ENCODE results near the gene FSTL4. TPM values are rescaled to one million over a fixed set of nuclear protein-coding genes. Genes with fewer than 3 reads are reported as not detected.
"Not testable (repeated sequence)": the region's sequence is repeated elsewhere in the genome, so short reads cannot be mapped to it uniquely, and the experiment has no call there.

FSTL4 gene
- total RNA-seq, 1 donor from 2014 or later = not detected

DNA sequence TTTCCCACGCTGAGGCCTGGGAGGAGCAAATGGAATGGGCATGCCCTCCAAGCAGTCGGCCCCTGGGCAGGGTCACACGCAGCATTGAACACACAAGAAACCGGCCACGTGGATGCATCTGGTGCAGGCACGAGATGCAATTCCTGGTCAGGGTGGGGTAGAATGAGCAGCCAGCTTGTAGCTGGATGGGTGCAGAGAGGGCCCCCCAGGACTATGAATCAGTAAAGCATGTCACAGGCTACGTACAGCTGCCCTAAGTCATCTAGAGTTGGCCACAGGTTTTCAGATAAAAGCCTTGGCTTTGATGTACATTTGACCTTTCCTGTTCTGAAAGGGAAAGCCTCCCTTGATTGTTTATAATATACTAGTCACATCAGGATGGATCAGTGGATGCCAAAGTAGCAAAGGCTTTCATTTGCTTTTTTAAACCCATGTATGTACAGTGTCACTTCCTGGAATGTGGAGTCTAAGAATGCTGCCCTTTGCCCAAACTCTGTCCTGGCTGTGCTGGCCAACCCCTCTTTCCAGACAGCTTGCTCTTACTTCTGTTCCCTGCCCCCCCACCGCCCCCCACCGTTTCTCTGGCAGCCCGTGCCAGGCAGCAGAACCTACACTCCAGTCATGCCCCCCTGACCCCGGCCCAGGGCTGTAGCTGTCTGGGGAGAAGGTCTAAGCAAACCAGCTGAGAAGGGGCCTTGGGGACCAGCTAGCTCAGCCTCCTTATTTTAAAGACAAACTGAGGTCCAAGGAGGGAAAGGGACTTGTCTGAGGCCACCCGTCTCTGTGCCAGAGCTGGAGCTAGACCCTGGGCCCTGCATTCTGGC is 391.3 kb downstream of the FSTL4 start:
- intact Hi-C loops (cut with micrococcal nuclease) = no loop called here
- DNase-seq = no peak
- no peak for ATAC-seq

DNA sequence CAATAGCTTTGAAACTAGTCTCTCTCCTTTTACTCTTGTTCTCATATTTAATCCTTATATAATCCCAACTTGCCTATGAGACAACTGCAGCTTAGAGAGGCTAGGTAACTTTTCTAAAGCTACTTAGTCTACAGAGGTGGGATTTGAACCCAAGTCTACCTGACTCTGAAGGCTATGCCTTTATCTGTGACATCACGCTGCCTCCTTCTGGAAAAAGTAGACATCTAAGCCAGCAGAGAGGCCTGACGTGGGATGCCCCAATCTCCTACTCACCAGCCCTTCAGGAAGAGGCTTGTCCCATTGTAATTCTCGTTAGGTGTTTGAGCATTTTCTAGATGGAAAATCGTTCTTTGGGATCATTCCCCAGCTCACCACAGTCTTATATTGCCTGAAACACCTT is 393.0 kb downstream of the FSTL4 start:
- intact Hi-C loops (cut with micrococcal nuclease) = no loop called here
- DNase-seq (no peak), ATAC-seq (no peak)

DNA sequence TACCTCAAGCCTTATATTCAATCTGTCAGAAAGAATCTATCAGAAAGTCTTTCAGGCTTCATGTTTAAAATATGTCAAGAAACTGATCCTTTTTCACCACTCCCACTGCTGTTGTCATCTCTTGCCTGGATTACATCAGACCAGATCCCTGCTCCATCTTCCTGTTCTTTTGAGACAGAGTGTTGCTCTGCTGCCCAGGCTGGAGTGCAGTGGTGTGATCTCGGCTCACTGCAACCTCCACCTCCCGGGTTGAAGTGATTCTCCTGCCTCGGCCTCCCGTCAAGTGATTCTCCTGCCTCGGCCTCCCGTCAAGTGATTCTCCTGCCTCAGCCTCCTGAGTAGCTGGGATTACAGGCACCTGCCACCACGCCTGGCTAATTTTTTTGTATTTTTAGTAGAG is 396.2 kb downstream of the FSTL4 start:
- ATAC-seq; DNase-seq; intact Hi-C loops (cut with micrococcal nuclease): not testable (repeated sequence)

DNA sequence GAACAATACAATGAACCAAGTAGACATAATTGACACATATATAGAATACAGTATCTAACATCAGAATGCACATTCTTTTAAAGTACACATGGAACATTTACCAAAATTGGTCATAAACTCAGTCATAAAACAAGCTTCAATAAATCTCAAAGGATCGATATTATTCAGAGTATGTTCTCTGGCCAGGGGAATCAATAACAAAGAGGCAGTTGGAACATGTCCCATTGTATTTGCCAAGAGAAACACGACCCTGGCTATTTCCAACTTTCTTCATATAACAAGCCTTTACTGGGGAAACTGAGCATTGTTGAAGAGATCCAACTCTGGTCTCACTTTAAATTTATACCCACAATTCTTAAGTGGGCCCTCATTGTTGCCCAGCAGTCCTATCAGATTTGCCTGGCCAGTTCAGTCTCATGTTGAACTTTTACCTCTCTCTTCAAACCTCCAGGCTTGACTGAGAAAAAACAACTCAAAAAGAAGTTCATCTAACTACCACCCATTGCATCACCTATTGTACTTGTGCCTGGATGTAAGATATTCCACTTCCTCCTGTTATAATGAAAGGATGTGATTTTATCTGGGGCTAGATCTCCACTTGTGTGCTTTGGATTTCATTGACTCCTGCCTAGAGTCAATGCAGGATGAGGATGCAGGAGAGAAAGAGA is 398.1 kb downstream of the FSTL4 start:
- intact Hi-C loops (cut with micrococcal nuclease) = no loop called here
- no peak for DNase-seq
- ATAC-seq = no peak

DNA sequence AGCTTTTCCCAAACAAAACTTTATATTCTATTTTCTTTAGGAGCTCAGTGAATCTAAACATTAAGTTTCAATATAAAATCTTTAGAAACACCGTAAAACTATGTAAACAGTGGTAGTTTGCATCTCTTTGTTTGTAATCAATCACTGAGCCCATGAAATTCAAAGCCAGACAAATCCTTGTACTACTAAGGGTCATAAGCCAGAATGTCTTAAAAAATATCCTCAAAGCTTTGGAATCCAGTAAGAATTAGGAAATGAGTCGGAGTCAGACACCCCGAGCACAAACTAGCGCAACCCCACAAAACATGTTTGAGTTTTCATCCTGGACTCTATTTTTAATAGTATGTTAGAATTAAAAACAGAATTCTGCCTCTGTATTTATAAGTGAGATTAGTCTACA is 406.7 kb downstream of the FSTL4 start:
- ATAC-seq = no peak
- no peak for DNase-seq
- intact Hi-C loops (cut with micrococcal nuclease) = no loop called here

DNA sequence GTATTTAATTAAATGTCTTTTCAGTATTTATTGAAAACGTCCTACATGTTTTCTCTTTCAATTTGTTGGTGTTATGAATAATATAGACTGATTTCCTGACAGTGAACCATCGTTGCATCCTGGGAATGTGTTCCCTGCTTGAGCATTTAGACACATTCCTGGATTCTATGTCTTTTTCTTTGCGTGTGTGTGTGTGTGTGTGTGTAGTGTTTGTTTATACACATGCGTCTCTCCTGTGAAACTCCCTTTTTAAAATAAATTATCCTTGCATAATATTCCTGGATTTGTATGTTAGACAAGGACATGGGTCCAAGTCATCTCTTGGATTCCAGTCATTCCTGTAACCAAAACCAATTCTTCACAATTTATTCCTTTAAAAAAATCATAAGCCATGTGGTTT is 407.1 kb downstream of the FSTL4 start:
- intact Hi-C loops (cut with micrococcal nuclease) = no loop called here
- ATAC-seq = no peak
- no peak for DNase-seq

DNA sequence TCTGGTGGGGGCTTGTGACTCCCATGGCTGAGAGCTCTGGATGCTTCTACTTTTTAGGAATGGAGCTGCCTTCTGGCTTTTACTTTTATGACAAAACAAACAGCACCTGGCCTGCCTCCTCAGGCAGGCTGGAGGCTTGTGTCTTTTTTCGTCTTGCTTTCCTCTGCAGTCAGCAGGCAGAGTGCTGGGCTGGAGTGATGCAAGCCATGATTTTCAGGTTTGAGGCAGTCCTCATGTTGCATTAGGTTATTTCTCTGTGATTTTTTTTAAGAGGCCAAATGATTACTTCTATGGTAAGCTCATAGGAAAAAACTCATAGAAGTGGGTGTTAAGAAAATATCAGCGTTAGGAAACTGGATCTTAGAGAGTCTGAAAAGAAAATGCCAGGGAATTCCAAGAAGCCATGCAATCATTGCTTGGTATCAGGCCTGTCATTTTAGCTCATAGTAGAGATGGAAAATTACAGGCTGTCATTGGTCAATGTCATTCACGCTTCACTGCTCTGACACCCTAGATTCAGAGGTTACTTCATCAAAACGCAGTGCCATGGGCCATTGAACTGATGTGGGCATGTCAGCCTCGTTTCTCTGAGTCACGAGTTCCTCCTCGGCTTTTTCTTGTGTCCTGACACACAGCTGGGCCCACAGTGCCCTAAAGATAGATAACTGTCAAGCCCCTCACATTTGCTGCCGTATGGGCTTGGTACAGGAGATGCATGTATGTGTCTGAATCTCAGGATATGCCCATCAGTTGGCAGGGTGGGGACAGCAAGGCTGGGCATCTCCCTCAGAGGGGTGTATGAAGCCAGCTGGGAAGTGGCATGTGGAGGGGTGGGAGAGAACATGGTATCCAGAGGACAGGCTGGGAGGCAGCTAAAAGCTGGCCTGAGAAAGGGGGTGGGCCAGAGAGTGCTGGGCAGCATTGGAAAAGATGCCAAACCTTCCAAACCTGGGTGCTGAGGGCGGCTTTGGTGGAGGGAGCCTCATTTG is 408.7 kb downstream of the FSTL4 start:
- DNase-seq = no peak
- ATAC-seq = no peak
- intact Hi-C loops (cut with micrococcal nuclease) = no loop called here

DNA sequence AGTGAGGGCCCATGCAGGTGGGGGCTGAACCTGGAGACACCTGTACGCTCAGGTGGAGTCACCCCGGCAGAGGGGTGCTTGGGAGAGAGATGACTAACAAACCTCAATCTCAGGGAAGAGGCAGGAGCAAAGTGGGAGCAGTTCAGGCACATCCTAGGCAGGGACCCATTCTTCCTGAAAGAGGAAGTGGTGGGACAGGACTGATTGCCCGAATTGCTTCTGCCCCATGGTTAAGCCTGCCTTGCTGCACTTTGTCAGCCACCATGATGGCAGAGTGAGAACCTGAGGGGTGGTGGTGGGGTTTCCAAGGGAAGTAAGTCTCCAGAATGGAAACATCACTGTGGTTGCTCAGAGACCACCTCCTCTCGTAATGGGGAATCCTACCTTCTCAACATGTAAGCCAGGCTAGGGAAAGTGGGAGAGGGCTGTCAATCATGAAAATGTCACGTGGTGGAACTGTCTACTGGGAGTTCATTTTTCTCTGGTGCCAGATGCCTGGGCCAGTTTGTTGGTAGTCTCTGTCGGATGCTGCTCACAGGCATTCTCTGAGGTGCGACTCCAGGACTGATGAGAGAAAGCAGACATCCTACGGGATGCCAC is 410.2 kb downstream of the FSTL4 start:
- intact Hi-C loops (cut with micrococcal nuclease) = no loop called here
- DNase-seq = no peak
- no peak for ATAC-seq

DNA sequence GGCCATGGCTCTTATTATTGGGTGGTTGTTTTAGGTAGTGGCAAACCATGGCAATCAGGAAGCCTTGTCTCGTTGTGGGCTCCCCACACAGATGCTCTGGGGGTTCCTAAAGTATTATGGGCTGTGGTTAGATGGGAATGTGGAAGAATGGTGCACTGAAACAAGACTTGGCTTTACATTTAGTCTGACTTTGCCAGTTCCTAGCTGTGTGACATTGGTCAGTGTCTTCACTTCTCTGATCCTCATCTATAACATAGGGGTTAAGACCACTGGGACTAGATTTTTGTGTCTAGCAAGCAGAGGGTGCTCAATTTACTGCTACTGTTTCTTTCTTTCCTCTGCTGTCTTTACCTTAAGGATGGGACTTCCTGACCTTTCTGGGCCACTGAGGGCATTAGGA is 411.0 kb downstream of the FSTL4 start:
- no peak for ATAC-seq
- intact Hi-C loops (cut with micrococcal nuclease) = no loop called here
- DNase-seq = no peak

DNA sequence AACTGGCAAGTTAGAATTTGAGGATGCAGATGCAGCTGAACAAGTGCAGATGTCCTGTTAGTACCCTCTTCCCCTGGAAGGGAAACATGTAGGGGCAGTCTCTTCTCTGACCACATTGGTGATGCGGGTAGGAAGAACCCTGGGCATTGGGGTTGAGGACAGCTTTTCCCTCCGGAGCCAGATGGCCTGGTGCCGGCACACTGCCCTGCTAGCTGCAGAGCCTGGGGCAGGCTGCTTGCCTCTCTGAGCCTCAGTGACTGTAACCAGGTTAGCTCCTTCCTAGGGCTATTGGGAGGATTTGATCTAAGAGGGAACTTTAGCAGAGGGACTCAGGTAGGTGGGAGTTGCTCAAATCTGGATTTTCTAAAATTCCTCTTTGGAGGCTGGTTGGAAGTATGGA is 412.1 kb downstream of the FSTL4 start:
- intact Hi-C loops (cut with micrococcal nuclease) = no loop called here
- ATAC-seq (no peak), DNase-seq (no peak)

DNA sequence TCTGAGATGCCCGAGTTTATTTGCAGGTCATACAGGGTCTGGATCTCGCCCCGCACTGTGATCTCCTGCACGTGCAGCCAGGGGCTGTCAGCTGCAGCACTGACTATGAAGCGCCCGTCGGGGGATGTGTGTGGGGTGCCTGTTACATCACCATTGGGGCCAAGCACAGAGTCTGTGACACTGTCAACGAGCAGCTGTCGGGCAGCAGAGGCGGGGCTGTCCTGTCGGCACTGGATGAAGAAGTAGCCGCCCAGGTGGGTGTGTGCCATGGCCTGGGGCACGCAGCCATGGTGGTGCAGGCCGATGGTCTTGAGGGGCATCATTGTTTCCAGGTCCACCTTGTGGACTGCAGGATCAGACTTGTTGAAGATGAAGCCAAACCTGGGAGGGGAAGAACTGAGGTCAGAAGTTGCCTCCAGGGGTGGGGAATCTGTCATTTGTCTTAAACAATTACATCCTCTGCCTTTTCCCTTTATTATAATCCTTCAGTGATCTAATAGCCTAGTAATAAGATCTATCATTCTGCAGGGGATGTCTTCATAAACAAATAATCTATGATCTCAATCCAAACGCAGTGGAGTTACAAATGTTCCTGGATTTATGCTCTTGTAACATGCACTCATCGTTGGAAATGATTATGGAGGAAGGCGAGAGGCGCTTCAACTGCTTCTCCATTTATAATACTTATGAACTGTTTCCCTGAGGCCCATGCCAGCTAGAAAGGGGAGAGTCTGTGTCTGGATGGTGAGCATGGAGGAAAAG is 412.7 kb downstream of the FSTL4 start:
- no peak for ATAC-seq
- DNase-seq = no peak

DNA sequence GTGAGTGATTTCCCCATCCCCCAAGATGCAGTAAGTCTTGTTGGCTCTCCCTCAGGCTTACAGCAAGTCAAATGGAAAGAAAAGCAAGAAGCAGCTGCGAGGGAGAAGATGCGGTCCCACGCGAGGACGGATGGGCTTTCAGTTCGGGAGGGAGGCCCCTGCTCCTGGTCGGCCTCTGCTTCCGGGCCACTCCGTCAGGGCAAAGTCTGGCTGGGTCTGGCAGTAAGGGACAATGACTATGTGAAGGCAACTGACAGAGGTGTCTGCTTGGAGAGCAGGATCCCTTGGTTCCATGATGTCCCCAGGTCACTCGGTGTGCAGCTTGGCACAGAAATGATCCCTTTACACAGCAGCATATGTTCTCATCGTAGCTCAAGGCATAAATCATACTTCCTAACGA is 413.8 kb downstream of the FSTL4 start:
- DNase-seq (no peak), ATAC-seq (no peak)
- intact Hi-C loops (cut with micrococcal nuclease) = no loop called here

More for the DNA sequence above, 412.7 kb downstream of the FSTL4 start:
- intact Hi-C loops (cut with micrococcal nuclease) = no loop called here

DNA sequence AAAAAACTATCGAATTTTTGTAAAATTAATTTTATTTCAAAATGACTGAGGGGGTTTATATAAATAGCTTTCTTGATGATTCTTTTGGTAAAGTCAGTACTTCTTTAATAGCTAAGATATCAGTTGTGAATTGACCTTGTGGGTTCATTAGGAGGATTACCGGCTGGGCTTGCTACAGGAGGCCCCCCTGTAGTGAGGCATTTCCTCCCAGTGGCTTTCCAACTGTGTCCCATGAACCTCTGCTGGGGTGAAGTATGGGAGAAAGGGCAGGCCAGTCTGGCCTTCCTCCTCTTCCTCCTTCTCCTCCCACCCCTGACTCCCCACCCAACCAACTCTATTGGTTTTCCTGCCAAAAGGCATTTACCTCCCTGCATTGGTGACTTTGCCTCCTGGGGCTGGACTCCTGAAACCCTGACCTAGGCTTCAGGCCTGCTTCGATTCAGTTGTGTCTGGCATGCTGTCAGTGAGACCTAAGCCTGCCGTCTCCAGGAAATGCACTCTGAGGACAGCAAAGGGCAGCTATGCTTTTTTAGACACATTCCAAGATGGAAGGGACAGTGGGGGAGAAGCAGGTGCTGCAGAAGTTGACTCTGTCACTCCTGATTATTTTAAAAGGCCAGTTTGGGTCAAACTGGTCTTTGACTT is 415.8 kb downstream of the FSTL4 start:
- intact Hi-C loops (cut with micrococcal nuclease) = no loop called here
- DNase-seq = no peak
- ATAC-seq = no peak

DNA sequence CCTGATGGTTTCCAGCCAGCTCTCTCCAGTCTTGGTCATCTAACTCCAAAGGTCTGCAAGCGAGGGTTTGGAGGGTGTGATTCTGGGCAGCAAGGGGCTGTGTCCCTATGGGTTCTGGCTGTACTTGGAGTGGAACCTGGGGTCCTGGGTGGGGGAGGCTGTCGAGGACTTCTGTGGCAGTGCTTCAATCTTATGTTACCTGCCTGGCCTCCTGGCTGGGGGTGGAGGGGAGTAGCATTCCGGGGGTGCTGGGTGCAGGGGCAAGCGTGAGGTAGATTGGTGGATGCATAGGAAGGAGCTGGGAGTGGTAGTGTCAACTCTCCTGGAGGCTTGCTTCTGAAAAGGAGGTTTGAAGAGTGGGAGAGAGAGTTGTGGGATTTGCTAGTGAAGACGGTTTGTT is 417.1 kb downstream of the FSTL4 start:
- intact Hi-C loops (cut with micrococcal nuclease) = no loop called here
- no peak for DNase-seq
- ATAC-seq = no peak

DNA sequence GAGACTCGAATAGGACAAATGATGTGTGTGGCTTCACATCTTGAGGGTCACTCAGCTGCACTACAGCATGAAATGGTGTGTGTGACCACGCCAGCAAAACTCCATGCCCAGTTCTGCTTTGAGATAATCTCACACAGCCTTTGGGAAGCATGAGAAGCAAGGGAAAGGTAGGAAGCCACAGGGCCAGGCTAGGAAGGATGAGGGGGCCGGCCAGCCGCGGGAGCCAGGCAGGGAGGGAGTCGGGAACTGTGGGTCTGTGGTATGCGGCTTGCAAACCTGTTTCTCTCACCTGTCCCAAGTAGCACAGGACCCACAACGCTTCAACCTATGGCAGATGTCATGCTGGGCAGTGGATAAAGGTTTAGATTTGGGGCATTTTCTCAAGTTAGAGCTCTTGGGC is 418.5 kb downstream of the FSTL4 start:
- ATAC-seq (no peak), DNase-seq (no peak)
- intact Hi-C loops (cut with micrococcal nuclease) = no loop called here

DNA sequence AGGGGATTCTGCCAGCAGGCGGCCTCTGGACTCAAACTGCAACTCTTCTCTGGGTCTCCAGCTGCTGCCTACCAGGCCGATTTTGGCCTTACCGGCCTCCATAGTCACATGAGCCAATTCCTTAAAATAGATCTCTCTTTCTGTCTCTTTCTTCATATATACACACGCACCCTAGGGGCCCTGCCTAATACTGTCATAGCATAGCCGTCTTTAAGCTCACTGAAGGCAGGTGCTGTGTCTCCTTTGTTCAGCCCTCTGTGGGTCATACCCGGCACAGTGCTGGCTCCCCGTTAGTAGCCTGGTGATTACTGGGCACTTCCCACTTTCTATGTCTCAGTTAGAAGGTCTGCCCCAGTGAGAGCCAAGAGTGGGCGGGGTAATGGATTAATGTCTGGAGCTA is 419.6 kb downstream of the FSTL4 start:
- no peak for DNase-seq
- ATAC-seq = no peak
- intact Hi-C loops (cut with micrococcal nuclease) = no loop called here

DNA sequence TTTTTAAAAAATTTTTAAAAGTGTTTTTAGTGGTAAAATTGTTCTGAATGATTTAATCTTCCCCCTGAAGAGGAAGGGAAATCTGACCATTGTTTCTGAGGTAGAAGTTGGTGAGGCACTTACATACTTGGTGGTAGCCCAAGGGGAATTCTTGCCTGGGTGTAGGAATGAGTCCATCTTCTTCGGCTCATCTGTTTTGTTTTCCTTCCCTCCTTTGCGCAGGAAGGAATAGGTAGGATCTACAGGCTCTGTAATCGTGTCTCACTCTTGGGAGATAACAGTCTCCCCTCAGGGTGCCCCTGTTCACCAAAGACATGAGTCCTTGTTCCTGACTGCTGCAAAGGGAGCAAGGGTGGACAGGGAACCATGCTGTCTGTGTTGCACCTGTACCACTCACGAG is 422.5 kb downstream of the FSTL4 start:
- no peak for ATAC-seq
- intact Hi-C loops (cut with micrococcal nuclease) = no loop called here
- no peak for DNase-seq

DNA sequence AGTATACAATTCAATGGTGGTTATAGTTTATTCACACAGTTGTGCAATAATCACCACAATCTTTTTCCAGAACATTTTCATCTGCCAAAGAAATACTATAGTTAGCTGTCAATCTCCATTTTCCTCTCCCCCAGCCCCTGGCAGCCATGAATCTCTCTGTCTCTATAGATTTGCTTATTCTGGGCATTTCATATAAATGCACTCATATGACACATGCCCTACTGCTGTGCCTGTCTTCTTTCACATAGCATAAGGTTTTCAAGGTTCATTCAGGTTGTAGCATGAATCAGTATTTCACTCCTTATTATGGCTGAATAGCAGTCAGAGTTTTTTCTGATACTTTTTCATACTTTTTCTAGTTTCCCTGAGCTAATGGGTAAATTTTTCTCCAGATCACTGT is 432.9 kb downstream of the FSTL4 start:
- intact Hi-C loops (cut with micrococcal nuclease) = no loop called here
- no peak for DNase-seq
- ATAC-seq = no peak

Measured in left ventricle myocardium superior (tissue), 1 donor.